ENCODE data around the gene GORAB. TPM values are rescaled to one million over a fixed set of nuclear protein-coding genes. Genes with fewer than 3 reads are reported as not detected.

The GORAB gene
- total and polyA plus RNA-seq, 2 donors (not counting 3 experiments of a cell fraction or from before 2014, with no cell fraction given): 4.4 to 6.4 TPM

- H3K27ac ChIP-seq (ENCODE audit: insufficient read depth, low read depth, low read length): no peak overlapping the region
- H2AFZ ChIP-seq (ENCODE audit: low read depth, low read length): no peak overlapping the region
- H3K79me2 ChIP-seq (ENCODE audit: control insufficient read depth, insufficient read depth, low read length): no peaks in the 10 kb centered on the region
- no peaks in the 10 kb centered on the region for H3K36me3 ChIP-seq (ENCODE audit: control insufficient read depth in 2 of 2, extremely low read depth in 1 of 2, insufficient read depth in 2 of 2, low read length in 2 of 2)
- dilution Hi-C loops (cut with MboI; ENCODE audit: extremely low pct_ligation_motif_present, low sequenced_read_pairs): no loop called here
- no peaks in the 10 kb centered on the region for H3K9me1 ChIP-seq (replicated peaks; ENCODE audit: control insufficient read depth, extremely low read depth, insufficient read depth, low read length)
- FAIRE-seq: no peak
- intact Hi-C loops (cut with micrococcal nuclease): no loop called here
- DNase-seq (ENCODE audit: low read depth, low spot score): no peak
- ChIA-PET CTCF (no interaction called here), POLR2A (no interaction called here)
- no peak overlapping the region for H3K4me2 ChIP-seq (ENCODE audit: insufficient read depth, low read length)
- no peak for TF ChIP-seq JUN (IDR thresholded peaks at IDR 0.05; ENCODE audit: borderline replicate concordance, insufficient read depth, insufficient read length, low read depth)
- TF ChIP-seq FOS (IDR thresholded peaks at IDR 0.05; ENCODE audit: borderline replicate concordance, insufficient read depth, low read length): no peak
- no peak for TF ChIP-seq POLR2A (IDR thresholded peaks at IDR 0.05; ENCODE audit: low read depth, low read length)
- TF ChIP-seq GATA2 (IDR thresholded peaks at IDR 0.05; ENCODE audit: insufficient read depth, insufficient read length, low read depth, low read length): no peak
- TF ChIP-seq, protein P1, sequence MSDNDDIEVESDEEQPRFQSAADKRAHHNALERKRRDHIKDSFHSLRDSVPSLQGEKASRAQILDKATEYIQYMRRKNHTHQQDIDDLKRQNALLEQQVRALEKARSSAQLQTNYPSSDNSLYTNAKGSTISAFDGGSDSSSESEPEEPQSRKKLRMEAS (IDR thresholded peaks at IDR 0.05; ENCODE audit: insufficient read depth, insufficient read length): no peak
- TF ChIP-seq MYC (IDR thresholded peaks at IDR 0.05; ENCODE audit: low read depth, low read length): no peak
- no peak for TF ChIP-seq EZH2 (IDR thresholded peaks at IDR 0.05; ENCODE audit: borderline replicate concordance, low read depth, low read length, severe bottlenecking)
- no peak for TF ChIP-seq CTCF (IDR thresholded peaks at IDR 0.05; ENCODE audit: extremely low read depth in 1 of 2, insufficient read depth in 1 of 2, low read depth in 1 of 2, low read length in 2 of 2)
- TF ChIP-seq POLR2AphosphoS5 (IDR thresholded peaks at IDR 0.05; ENCODE audit: insufficient read depth, low read depth, low read length): no peak
- no peaks in the 10 kb centered on the region for H3K27me3 ChIP-seq (ENCODE audit: control insufficient read depth in 2 of 2, insufficient read depth in 2 of 2, low read length in 2 of 2)
- H3K9ac ChIP-seq (replicated peaks; ENCODE audit: extremely low read depth, insufficient read depth, low read length): no peak overlapping the region
- no peaks in the 10 kb centered on the region for H4K20me1 ChIP-seq (replicated peaks; ENCODE audit: control insufficient read depth, extremely low read depth, insufficient read depth, low read length)
- H3K9me3 ChIP-seq (replicated peaks; ENCODE audit: control insufficient read depth, insufficient read depth, low read length): no peaks in the 10 kb centered on the region
- peaks cover 15% of the 10 kb centered on the region for H3K4me1 ChIP-seq (ENCODE audit: control insufficient read depth, extremely low read depth, insufficient read depth, low read length)
- no TSS peak for BruUV-seq (replicated peaks)
- no peak overlapping the region for H3K4me3 ChIP-seq (replicated peaks in 1 of 3; ENCODE audit: insufficient read depth in 1 of 3, low read depth in 1 of 3, low read length in 3 of 3)
Observed at GRCh38 chr1:170558731-170559130, 26.8 kb downstream of the GORAB start.

All from endothelial cell of umbilical vein (primary cell).